Liver (tissue), 9 donors: ENCODE data around the gene IFNLR1. TPM values are rescaled to one million over a fixed set of nuclear protein-coding genes. Genes with fewer than 3 reads are reported as not detected.

Experiments
- DNase-seq: peaks from one replicate; pipeline ENCODE4 v3.0.0-alpha.2; 2017; ENCODE audit warnings: low spot score
- H3K27ac ChIP-seq, 2 donors: one replicate each; pipeline ENCODE4 v1.7.0; 2013; ENCODE audit warnings: inconsistent platforms in 2 of 2, low read length in 2 of 2, control low read depth in 1 of 2, low read depth in 1 of 2, mild to moderate bottlenecking in 1 of 2
- H3K27me3 ChIP-seq, 4 donors: one replicate each; pipeline versions ENCODE4 v1.6.1 to v1.7.0; 2013; ENCODE audit warnings: low read length in 3 of 4, inconsistent platforms in 1 of 4, mild to moderate bottlenecking in 1 of 4, moderate library complexity in 1 of 4; ENCODE audit not compliant: control insufficient read depth in 4 of 4, insufficient read depth in 4 of 4
- H3K36me3 ChIP-seq, 4 donors: one replicate each; pipeline versions ENCODE4 v1.6.1 to v1.7.0; 2013; ENCODE audit warnings: low read length in 3 of 4, mild to moderate bottlenecking in 3 of 4, low read depth in 1 of 4, moderate library complexity in 1 of 4; ENCODE audit not compliant: control insufficient read depth in 4 of 4, insufficient read depth in 3 of 4
- H3K4me1 ChIP-seq, 4 donors: one replicate each; pipeline versions ENCODE4 v1.6.1 to v1.7.0; 2013; ENCODE audit warnings: low read length in 3 of 4, mild to moderate bottlenecking in 3 of 4, moderate library complexity in 1 of 4; ENCODE audit not compliant: control insufficient read depth in 4 of 4, insufficient read depth in 4 of 4
- H3K4me3 ChIP-seq, 3 donors: one replicate each; pipeline versions ENCODE4 v1.6.1 to v1.7.0; 2013; ENCODE audit warnings: low read length in 3 of 3, control low read depth in 1 of 3, low read depth in 1 of 3, mild to moderate bottlenecking in 1 of 3
- H3K9ac ChIP-seq, 2 donors: one replicate each; pipeline ENCODE4 v1.7.0; 2013; ENCODE audit warnings: low read length in 2 of 2, mild to moderate bottlenecking in 2 of 2, moderate library complexity in 2 of 2, control low read depth in 1 of 2, low read depth in 1 of 2
- H3K9me3 ChIP-seq, 4 donors: one replicate each; pipeline versions ENCODE4 v1.6.1 to v1.7.0; 2013; ENCODE audit warnings: low read length in 3 of 4; ENCODE audit not compliant: control insufficient read depth in 4 of 4
- ATF3 ChIP-seq: IDR thresholded peaks from 2 replicates; pipeline ENCODE4 v1.6.1; 2016; ENCODE audit warnings: antibody characterized with exemption
- CTCF ChIP-seq: fragments of 150-350 bp; IDR thresholded peaks from 2 replicates; pipeline ENCODE4 v1.5.1; 2017; ENCODE audit warnings: improper control_type of control experiment, low read depth, low read length; ENCODE audit not compliant: missing input control
- EGR1 ChIP-seq, 2 donors: IDR thresholded peaks; 2 replicates each; pipeline ENCODE4 v1.6.1; 2016 to 2018; ENCODE audit warnings: antibody characterized with exemption in 2 of 2, low read depth in 2 of 2
- FOXA1 ChIP-seq: IDR thresholded peaks from 2 replicates; pipeline ENCODE4 v1.6.1; 2016; ENCODE audit warnings: antibody characterized with exemption
- FOXA2 ChIP-seq: IDR thresholded peaks from 2 replicates; pipeline ENCODE4 v1.6.1; 2016; ENCODE audit warnings: antibody characterized with exemption
- GABPA ChIP-seq, 2 donors: IDR thresholded peaks in 1 of 2; conservative IDR thresholded peaks in 1 of 2; 2 replicates each; pipeline ENCODE4 v1.6.1; 2016; ENCODE audit warnings: antibody characterized with exemption in 2 of 2, mild to moderate bottlenecking in 1 of 2, moderate library complexity in 1 of 2
- HNF4A ChIP-seq, 2 donors: conservative IDR thresholded peaks; 2 replicates each; pipeline ENCODE4 v1.6.1; 2016; ENCODE audit warnings: antibody characterized with exemption in 2 of 2, mild to moderate bottlenecking in 2 of 2
- JUND ChIP-seq, 2 donors: IDR thresholded peaks; 2 replicates each; pipeline ENCODE4 v1.6.1; 2016; ENCODE audit warnings: antibody characterized with exemption in 2 of 2
- MAX ChIP-seq: IDR thresholded peaks from 2 replicates; pipeline ENCODE4 v1.6.1; 2016; ENCODE audit warnings: antibody characterized with exemption
- NR2F2 ChIP-seq: IDR thresholded peaks from 2 replicates; pipeline ENCODE4 v1.6.1; 2016; ENCODE audit warnings: antibody characterized with exemption
- RAD21 ChIP-seq, 2 donors: IDR thresholded peaks; 2 replicates each; pipeline ENCODE4 v1.6.1; 2016; ENCODE audit warnings: antibody characterized with exemption in 2 of 2, mild to moderate bottlenecking in 2 of 2
- REST ChIP-seq: IDR thresholded peaks from 2 replicates; pipeline ENCODE4 v1.6.1; 2016; ENCODE audit warnings: antibody characterized with exemption, mild to moderate bottlenecking
- RXRA ChIP-seq, 2 donors: IDR thresholded peaks; 2 replicates each; pipeline ENCODE4 v1.6.1; 2017 to 2018; ENCODE audit warnings: antibody characterized with exemption in 2 of 2, mild to moderate bottlenecking in 1 of 2
- SP1 ChIP-seq: IDR thresholded peaks from 2 replicates; pipeline ENCODE4 v1.6.1; 2018; ENCODE audit warnings: antibody characterized with exemption, mild to moderate bottlenecking
- TAF1 ChIP-seq: conservative IDR thresholded peaks from 2 replicates; pipeline ENCODE4 v1.6.1; 2016; ENCODE audit warnings: antibody characterized with exemption, mild to moderate bottlenecking
- YY1 ChIP-seq: IDR thresholded peaks from 2 replicates; pipeline ENCODE4 v1.6.1; 2016; ENCODE audit warnings: antibody characterized with exemption, mild to moderate bottlenecking
- ZBTB33 ChIP-seq: IDR thresholded peaks from 2 replicates; pipeline ENCODE4 v1.6.1; 2016; ENCODE audit warnings: antibody characterized with exemption
- WGBS: extraction: QIAGEN DNeasy Blood & Tissue Kit; methylation state at CpG from one replicate; pipeline ENCODE4 v1.1.7; 2013; 5-methylcytosine and 5-hydroxymethylcytosine counted together
- polyA plus RNA-seq, 2 donors: library from polyadenylated mRNA; stranded (reverse) in 1 of 2; unstranded in 1 of 2; fragments of 200-250 nt in 1 of 2; fragments of >200 nt in 1 of 2; fragmentation: Nextera tagmentation in 1 of 2; extraction: Ambion mirVana in 1 of 2; gene quantifications; one replicate each; pipeline versions ENCODE4 v1.2.1 to v1.2.3, GENCODE V29; 2013 to 2015
- total RNA-seq, 2 donors: library from RNA; depleted of rRNA; stranded (reverse); fragments of >200 nt; gene quantifications; one replicate each; pipeline ENCODE4 v1.2.3, GENCODE V29; 2014
- donor health status: healthy.
- donor health status: healthy.
- donor health status: healthy.
- donor health status: healthy.
- donor health status: healthy.

IFNLR1 gene
- total and polyA plus RNA-seq, 4 donors, result 2.2 to 6.4 (median 3.5) TPM

- Histone ChIP-seq H3K4me3 (no peak overlapping the region), H3K9ac (no peak overlapping the region), H3K27me3 (no peaks in the 10 kb centered on the region), H3K4me1 (peaks cover 20 to 66% (median 45%) of the 10 kb centered on the region in 4 donors), H3K27ac (no peak overlapping the region), H3K36me3 (no peaks in the 10 kb centered on the region), H3K9me3 (no peaks in the 10 kb centered on the region)
- TF ChIP-seq YY1 (no peak), HNF4A (conservative IDR thresholded peaks at IDR 0.05) (peak in 1 of 2 donors; percentile 12)
- no peak for DNase-seq
- 46% methylated on average over 4 of the region's 4 CpGs for WGBS
Measured at GRCh38 chr1:24185076-24185475, 2.0 kb downstream of the IFNLR1 start.

GRCh38 chr1:24182061-24182460, 5.0 kb downstream of the IFNLR1 start:
- DNase-seq, result no peak
- no peak overlapping the region for H3K27ac ChIP-seq
- no peaks in the 10 kb centered on the region for H3K27me3 ChIP-seq
- H3K4me3 ChIP-seq, result no peak overlapping the region
- TF ChIP-seq EGR1 (IDR thresholded peaks at IDR 0.05; ENCODE audit: low read depth in 2 of 2) (no peak), SP1 (no peak), NR2F2 (no peak), TAF1 (no peak), ZBTB33 (no peak), FOXA2 (no peak), REST (no peak), GABPA (IDR thresholded peaks at IDR 0.05 in 1 of 2, conservative IDR thresholded peaks at IDR 0.05 in 1 of 2) (no peak), RAD21 (IDR thresholded peaks at IDR 0.05) (no peak), JUND (IDR thresholded peaks at IDR 0.05) (no peak), FOXA1 (no peak)
- H3K4me1 ChIP-seq, result peaks cover 10 to 58% (median 44%) of the 10 kb centered on the region in 4 donors
- H3K36me3 ChIP-seq, result peaks cover 0 to 4% (median 1%) of the 10 kb centered on the region in 4 donors
- no peaks in the 10 kb centered on the region for H3K9me3 ChIP-seq
- WGBS, result 55% methylated on average over 6 of the region's 6 CpGs
- no peak overlapping the region for H3K9ac ChIP-seq

GRCh38 chr1:24181619-24182018, 5.5 kb downstream of the IFNLR1 start:
- H3K27me3 ChIP-seq, result no peaks in the 10 kb centered on the region
- DNase-seq, result no peak
- H3K9me3 ChIP-seq, result no peaks in the 10 kb centered on the region
- peaks cover 8 to 58% (median 44%) of the 10 kb centered on the region in 4 donors for H3K4me1 ChIP-seq
- no peak overlapping the region for H3K27ac ChIP-seq
- WGBS, result 31% methylated on average over 5 of the region's 5 CpGs
- H3K4me3 ChIP-seq, result no peak overlapping the region
- H3K9ac ChIP-seq, result peak overlapping the region in 1 of 2 donors; percentile 11
- peaks cover 0 to 4% (median 1%) of the 10 kb centered on the region in 4 donors for H3K36me3 ChIP-seq
- TF ChIP-seq JUND (IDR thresholded peaks at IDR 0.05) (no peak), YY1 (no peak), NR2F2 (peak; percentile 33), FOXA1 (peak; percentile 50), MAX (no peak), HNF4A (conservative IDR thresholded peaks at IDR 0.05) (peak; percentile 1 to 48), EGR1 (IDR thresholded peaks at IDR 0.05; ENCODE audit: low read depth in 2 of 2) (no peak), CTCF (no peak), SP1 (peak; percentile 22), RXRA (IDR thresholded peaks at IDR 0.05) (peak; percentile 66 to 70), TAF1 (no peak), ATF3 (no peak), FOXA2 (peak; percentile 47), RAD21 (IDR thresholded peaks at IDR 0.05) (peak in 1 of 2 donors; percentile 7), ZBTB33 (no peak), GABPA (IDR thresholded peaks at IDR 0.05 in 1 of 2, conservative IDR thresholded peaks at IDR 0.05 in 1 of 2) (no peak)
